ENCODE results near the gene MVB12B.

Gene MVB12B

GRCh38 chr9:126386776-126387175 lies 60.1 kb downstream of the MVB12B start:
- DNase-seq, result no peak

GRCh38 chr9:126388964-126389708 lies 62.5 kb downstream of the MVB12B start:
- no peak for DNase-seq

DNA sequence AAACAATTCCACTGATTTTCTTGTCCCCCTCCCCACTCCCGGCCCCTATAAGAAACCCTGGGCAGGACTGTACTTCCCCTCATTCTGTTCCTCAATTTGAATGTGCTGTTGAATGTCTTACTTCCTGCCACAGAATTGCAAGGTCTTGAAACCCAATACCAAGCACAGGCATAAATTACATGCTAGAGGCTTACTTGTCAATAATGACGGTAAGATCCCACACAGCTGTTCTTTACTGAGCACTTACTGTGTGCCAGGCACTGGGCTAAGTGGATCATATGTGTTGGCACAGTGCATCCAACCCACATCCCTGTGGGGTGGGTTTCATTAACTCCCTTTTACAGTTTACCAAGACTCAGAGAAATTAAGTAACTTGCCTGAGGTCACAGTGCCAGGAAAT lies 63.4 kb downstream of the MVB12B start:
- peak; percentile 55 to 84 (median 72) for DNase-seq

- peak; percentile 34 to 66 (median 57) for DNase-seq
These were observed 64.3 kb downstream of the MVB12B start for GRCh38 chr9:126390923-126391322.

- no peak for DNase-seq
These were observed 65.4 kb downstream of the MVB12B start for GRCh38 chr9:126391713-126392661.

- no peak for DNase-seq
These were observed 66.2 kb downstream of the MVB12B start for GRCh38 chr9:126392662-126393371.

DNA sequence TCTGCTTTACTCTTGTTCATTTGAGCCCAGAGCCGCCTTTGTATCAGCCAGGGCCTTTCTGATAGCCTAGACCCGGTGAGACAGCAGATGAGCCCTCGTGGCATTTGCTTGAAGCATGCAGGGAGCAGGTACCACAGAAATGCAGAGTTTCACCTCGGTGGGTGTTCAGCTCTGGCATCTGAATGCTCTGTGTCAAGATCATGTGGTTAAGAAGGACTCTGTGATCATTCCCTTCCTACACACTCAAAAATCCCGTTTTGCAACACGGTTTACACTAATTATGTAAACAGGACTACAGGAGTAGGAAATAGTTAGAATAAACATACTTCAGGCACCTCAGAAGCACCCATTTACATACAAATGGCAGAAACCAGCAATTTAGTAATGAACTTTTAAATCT lies 67.2 kb downstream of the MVB12B start:
- DNase-seq, result peak; percentile 62 to 81 (median 72)

DNA sequence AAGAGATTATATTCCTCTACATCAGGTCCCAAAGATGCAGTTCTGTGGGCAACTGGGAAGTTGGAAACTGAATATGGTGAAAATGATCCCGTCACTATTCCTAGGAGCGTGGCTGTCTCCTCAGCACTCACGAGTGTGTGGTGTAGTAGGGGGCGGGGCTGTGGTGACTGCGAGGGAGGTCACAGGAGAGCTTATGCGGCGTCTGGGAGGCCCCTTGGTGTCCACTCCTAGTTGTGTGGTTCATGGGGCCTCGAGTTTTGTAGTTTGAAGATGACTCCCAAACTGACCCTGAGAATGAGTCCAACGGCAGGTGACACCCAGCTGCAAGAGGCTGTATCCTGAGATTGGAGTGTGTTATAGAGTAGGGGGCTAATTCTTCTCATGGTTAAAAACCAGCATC lies 68.2 kb downstream of the MVB12B start:
- no peak for DNase-seq

DNA sequence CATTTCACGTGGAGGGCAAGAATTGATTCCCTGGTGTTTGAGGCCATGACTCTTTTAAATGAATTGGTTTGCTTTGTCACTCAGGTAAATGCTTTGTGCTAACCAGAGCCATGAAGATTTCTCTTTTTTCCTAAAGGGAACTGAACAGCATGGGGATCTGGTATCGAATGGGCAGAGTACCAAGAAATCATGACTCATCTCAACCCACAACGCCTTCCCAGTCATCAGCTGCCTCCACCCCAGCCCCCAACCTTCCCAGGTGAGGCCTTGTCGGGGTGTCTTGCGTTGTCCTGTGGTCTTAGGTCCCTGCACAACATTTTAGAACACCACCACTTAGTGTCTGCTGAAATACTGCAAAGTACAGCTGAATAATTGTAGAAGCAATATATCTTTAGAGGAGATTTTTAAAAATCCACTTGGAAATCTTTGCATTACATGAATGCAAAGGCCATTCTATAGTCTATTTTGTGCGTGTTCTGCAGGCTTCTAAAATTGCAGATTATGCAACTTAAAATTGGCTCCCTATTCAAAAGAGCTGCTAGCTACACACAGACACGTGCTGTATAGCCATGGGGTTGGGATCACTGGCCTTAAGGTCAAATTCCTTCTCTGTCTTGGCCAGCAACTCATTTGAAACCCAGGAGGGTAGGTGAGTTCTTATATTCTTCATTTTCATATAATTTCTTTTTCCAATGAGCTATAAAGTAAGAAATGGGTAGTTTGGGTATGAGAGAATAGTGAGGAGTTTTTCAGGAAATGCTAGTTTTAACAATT lies 69.0 kb downstream of the MVB12B start:
- peak in 3 of 4 experiments; percentile 41 to 59 (median 56) for DNase-seq

GRCh38 chr9:126397056-126397455 lies 70.4 kb downstream of the MVB12B start:
- DNase-seq, result no peak

- peak; percentile 68 to 88 (median 84) for DNase-seq
These were observed 71.9 kb downstream of the MVB12B start for GRCh38 chr9:126398403-126399058.

GRCh38 chr9:126399251-126399650 lies 72.6 kb downstream of the MVB12B start:
- DNase-seq, result no peak

GRCh38 chr9:126399789-126400188 lies 73.2 kb downstream of the MVB12B start:
- no peak for DNase-seq

GRCh38 chr9:126400571-126400970 lies 73.9 kb downstream of the MVB12B start:
- no peak for DNase-seq

DNA sequence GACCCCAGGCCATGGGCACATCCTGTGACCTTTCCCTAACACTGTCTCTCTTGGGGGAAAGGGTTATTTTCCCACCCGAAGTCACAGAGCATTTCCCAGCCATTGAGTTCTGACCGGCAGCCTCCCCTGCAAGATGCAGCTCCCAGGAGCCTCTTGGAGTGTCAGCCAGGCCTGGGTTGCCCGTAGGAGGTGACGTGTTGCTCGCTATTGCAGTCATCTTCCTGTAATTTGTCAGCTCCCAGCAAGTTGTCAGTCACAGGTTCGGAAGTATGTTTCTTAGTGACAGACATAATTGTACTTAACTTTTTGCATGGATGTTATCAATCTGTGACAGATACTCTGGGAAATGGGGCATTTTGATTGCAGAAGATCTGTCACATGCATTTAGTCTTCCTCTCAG lies 74.5 kb downstream of the MVB12B start:
- DNase-seq, result peak in 3 of 4 experiments; percentile 51 to 58 (median 53)

- no peak for DNase-seq
These were observed 75.0 kb downstream of the MVB12B start for GRCh38 chr9:126401581-126401980.

- DNase-seq, result peak in 1 of 4 experiments; percentile 17
These were observed 76.8 kb downstream of the MVB12B start for GRCh38 chr9:126403397-126403796.

DNA sequence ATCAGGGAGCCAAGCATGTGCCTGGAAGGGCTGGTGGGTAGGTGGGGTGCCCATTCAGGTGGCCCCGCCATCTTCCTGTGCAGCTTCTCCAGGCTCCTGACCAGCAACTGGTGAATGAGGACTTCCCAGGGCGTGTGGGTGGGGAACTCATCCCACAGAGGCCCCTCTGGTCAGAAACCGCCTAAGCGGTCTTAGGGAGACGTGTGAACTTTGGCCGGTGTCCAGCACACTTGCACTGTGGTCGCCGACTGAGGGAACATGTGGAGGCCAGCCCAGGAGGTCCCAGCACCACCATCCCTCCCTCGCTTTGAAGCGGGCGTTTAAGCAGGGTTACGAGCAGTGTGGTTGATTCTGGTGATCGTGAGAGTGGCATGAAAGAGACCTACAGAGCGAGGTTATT lies 77.8 kb downstream of the MVB12B start:
- no peak for DNase-seq

- no peak for DNase-seq
These were observed 79.5 kb downstream of the MVB12B start for GRCh38 chr9:126406075-126406667.

GRCh38 chr9:126407114-126407870 lies 80.7 kb downstream of the MVB12B start:
- DNase-seq, result no peak
